HepG2 (cell line): Measurements from ENCODE around the gene HTATIP2. TPM values are rescaled to one million over a fixed set of nuclear protein-coding genes. Genes with fewer than 3 reads are reported as not detected.
"Not testable (repeated sequence)": the region's sequence is repeated elsewhere in the genome, so short reads cannot be mapped to it uniquely, and the experiment has no call there.

Experiments
- ATAC-seq: fragments of 200-7000 bp; cut with Tn5 transposase; 3 replicates; pipeline ENCODE4 v1.9.1; 2020; ENCODE audit warnings: mild to moderate bottlenecking, moderate library complexity
- BruUV-seq: library from RNA; stranded (reverse); fragments of 400-500 nt; replicated peaks from 2 replicates; lab custom pipeline; 2021; lab: Mats Ljungman, UMichigan
- CTCF ChIA-PET: fragments of 300-600 bp; formaldehyde crosslinking; extraction: SDS; loops from one replicate; lab custom pipeline; 2021; ENCODE audit warnings: low total read pairs, inconsistent platforms, low intra/inter-chr PET ratio; lab: Yijun Ruan, JAX
- POLR2A ChIA-PET: fragments of 350-600 bp; sonication (Branson Sonifier 250); formaldehyde crosslinking; loops from one replicate; lab custom pipeline; 2020; ENCODE audit warnings: antibody characterized with exemption, inconsistent platforms; lab: Yijun Ruan, JAX
- DNase-seq: peaks from one replicate; pipeline ENCODE4 v3.0.0-alpha.2; 2015; ENCODE audit warnings: low spot score
- FAIRE-seq: peaks from 3 replicates; lab custom pipeline; 2011; peaks lifted over from hg19 to GRCh38; lab: Jason Lieb, UNC
- H2AFZ ChIP-seq: one replicate; pipeline ENCODE4 v1.6.1; 2011; ENCODE audit warnings: low read length, inconsistent platforms
- H3K27ac ChIP-seq: fragments of 300-600 bp; 3 replicates; pipeline ENCODE4 v1.8.0; 2011; ENCODE audit warnings: mixed run types, mild to moderate bottlenecking, mixed read lengths, low read length, inconsistent platforms; ENCODE audit not compliant: insufficient read depth; ENCODE audit errors: extremely low read length
- H3K27me3 ChIP-seq, 2 experiments: fragments of 200-600 bp in 1 of 2; 2 replicates in 1 of 2; 3 replicates in 1 of 2; pipeline versions ENCODE4 v1.6.0 to v1.8.0; 2011; ENCODE audit warnings: low read length in 2 of 2, mild to moderate bottlenecking in 2 of 2, moderate library complexity in 2 of 2, inconsistent platforms in 1 of 2; ENCODE audit not compliant: insufficient read depth in 2 of 2, control insufficient read depth in 1 of 2
- H3K36me3 ChIP-seq, 2 experiments: fragments of 200-600 bp in 1 of 2; replicated peaks in 1 of 2; 2 replicates in 1 of 2; 3 replicates in 1 of 2; pipeline versions ENCODE4 v1.5.1 to v1.8.0; 2011; ENCODE audit warnings: low read length in 2 of 2, inconsistent platforms in 1 of 2; ENCODE audit not compliant: insufficient read depth in 2 of 2, control insufficient read depth in 1 of 2
- H3K4me1 ChIP-seq: 2 replicates; pipeline ENCODE4 v1.5.1; 2012; ENCODE audit warnings: low read length, inconsistent platforms; ENCODE audit not compliant: insufficient read depth
- H3K4me2 ChIP-seq: 2 replicates; pipeline ENCODE4 v1.6.0; 2011; ENCODE audit warnings: low read depth, low read length, inconsistent platforms
- H3K4me3 ChIP-seq, 3 experiments: fragments of 200-600 bp in 1 of 3; sonication (generic), shearing (Covaris generic) in 1 of 3; replicated peaks in 1 of 3; 2 replicates each; pipeline ENCODE4 v1.5.1; 2011 to 2016; ENCODE audit warnings: low read length in 3 of 3, inconsistent platforms in 2 of 3, low read depth in 2 of 3, mild to moderate bottlenecking in 2 of 3, control low read depth in 1 of 3, mixed read lengths in 1 of 3; ENCODE audit not compliant: insufficient read depth in 1 of 3
- H3K79me2 ChIP-seq: one replicate; pipeline ENCODE4 v1.6.1; 2011; ENCODE audit warnings: low read length, inconsistent platforms; ENCODE audit not compliant: insufficient read depth
- H3K9ac ChIP-seq: 2 replicates; pipeline ENCODE4 v1.6.0; 2011; ENCODE audit warnings: mild to moderate bottlenecking, low read depth, low read length, inconsistent platforms; ENCODE audit not compliant: insufficient read depth
- H3K9me3 ChIP-seq: 2 replicates; pipeline ENCODE4 v1.5.1; 2012; ENCODE audit warnings: mild to moderate bottlenecking, low read length
- H4K20me1 ChIP-seq: 2 replicates; pipeline ENCODE4 v1.6.0; 2011; ENCODE audit warnings: inconsistent platforms, mild to moderate bottlenecking, low read length, moderate library complexity; ENCODE audit not compliant: insufficient read depth
- CENPT ChIP-seq: sonication (generic); formaldehyde crosslinking; IDR thresholded peaks from 2 replicates; pipeline ENCODE4 v1.8.0; 2022; ENCODE audit warnings: low read depth, mild to moderate bottlenecking, moderate library complexity, missing genetic modification reagents
- CSRNP1 ChIP-seq: sonication (generic); formaldehyde crosslinking; IDR thresholded peaks from 2 replicates; pipeline ENCODE4 v1.8.1; 2023; ENCODE audit warnings: mild to moderate bottlenecking, missing genetic modification reagents
- DPF2 ChIP-seq: sonication (generic); formaldehyde crosslinking; IDR thresholded peaks from 2 replicates; pipeline ENCODE4 v1.4.0; 2020; ENCODE audit warnings: mild to moderate bottlenecking, low read depth, missing genetic modification reagents, borderline replicate concordance
- HNRNPH1 ChIP-seq: fragments of 200-400 bp; formaldehyde crosslinking; optimal IDR thresholded peaks from 2 replicates; pipeline ENCODE3; 2017; ENCODE audit warnings: mild to moderate bottlenecking, low read depth, low read length
- IRF1 ChIP-seq: sonication (generic); formaldehyde crosslinking; IDR thresholded peaks from 2 replicates; pipeline ENCODE4 v1.4.0; 2020; ENCODE audit warnings: low read depth, mild to moderate bottlenecking, missing genetic modification reagents
- IRF9 ChIP-seq: sonication (generic); formaldehyde crosslinking; IDR thresholded peaks from 2 replicates; pipeline ENCODE4 v1.8.0; 2022; ENCODE audit warnings: missing genetic modification reagents, mild to moderate bottlenecking, borderline replicate concordance
- KDM6A ChIP-seq: IDR thresholded peaks from 2 replicates; pipeline ENCODE4 v1.6.1; 2016; ENCODE audit warnings: low read depth
- MED13 ChIP-seq: sonication (generic); formaldehyde crosslinking; IDR thresholded peaks from 2 replicates; pipeline ENCODE4 v1.5.0; 2020; ENCODE audit warnings: missing genetic modification reagents
- ZNF180 ChIP-seq: sonication (generic); formaldehyde crosslinking; IDR thresholded peaks from 2 replicates; pipeline ENCODE4 v1.4.0; 2020; ENCODE audit warnings: low read depth, missing genetic modification reagents, borderline replicate concordance
- ZSCAN21 ChIP-seq: sonication (generic); formaldehyde crosslinking; IDR thresholded peaks from 2 replicates; pipeline ENCODE4 v1.8.0; 2022; ENCODE audit warnings: mild to moderate bottlenecking, missing genetic modification reagents, moderate library complexity, borderline replicate concordance
- WGBS: methylation state at CpG from one replicate; pipeline ENCODE4 v1.1.6; 2017; ENCODE audit warnings: low lambda C conversion rate; 5-methylcytosine and 5-hydroxymethylcytosine counted together
- in situ Hi-C: cut with HindIII; loops from 2 replicates; pipeline ENCODE4 v1.10.0; 2017; ENCODE audit warnings: low pct_unique_long_range_greater_than_20kb; ENCODE audit not compliant: extremely low pct_ligation_motif_present
- intact Hi-C: fragments of 100-400 bp; cut with micrococcal nuclease; formaldehyde crosslinking; loops from one replicate; pipeline ENCODE4 v1.10.0; 2022; ENCODE audit not compliant: unreplicated experiment
- polyA plus RNA-seq, 8 experiments: library from polyadenylated mRNA; depleted of rRNA in 3 of 8; stranded (reverse) in 7 of 8; unstranded in 1 of 8; fragments of >200 nt; fragmentation: Illumina TruSeq in 4 of 8; extraction: Trizol in 4 of 8; gene quantifications; 2 replicates each; pipeline versions ENCODE4 v1.2.1 to v1.2.3, GENCODE V29; 2011 to 2016; ENCODE audit warnings: low read depth in 4 of 8, missing spikeins in 1 of 8, mixed read lengths in 1 of 8; ENCODE audit not compliant: insufficient read depth in 1 of 8
- total RNA-seq, 5 experiments: library from RNA; depleted of rRNA; stranded (reverse); fragments of >200 nt; fragmentation: Illumina TruSeq; extraction: Trizol; gene quantifications; 2 replicates each; pipeline ENCODE4 v1.2.3, GENCODE V29; 2016; ENCODE audit warnings: low read depth in 1 of 5

HTATIP2 gene
- total and polyA plus RNA-seq, 2 of the 13 experiments (the other 11 are each of a cell fraction or from before 2014, with no cell fraction given) = not detected

- no peak for TF ChIP-seq CSRNP1
- no peak for TF ChIP-seq DPF2 (CRISPR knock-in tag)
- TF ChIP-seq MED13 (CRISPR knock-in tag) = no peak
- no peak for TF ChIP-seq HNRNPH1
- TF ChIP-seq CENPT = no peak
- TF ChIP-seq ZNF180 (CRISPR knock-in tag) = no peak
- no peak for TF ChIP-seq ZSCAN21 (CRISPR knock-in tag)
- TF ChIP-seq KDM6A (CRISPR knock-in tag) = no peak
- TF ChIP-seq IRF1 (CRISPR knock-in tag) = no peak
- TF ChIP-seq IRF9 (CRISPR knock-in tag) = no peak
- TF ChIP-seq, all 625 proteins: peak for 0
Observed at GRCh38 chr11:20376162-20376730, 12.7 kb downstream of the HTATIP2 start (continued).

- FAIRE-seq, H3K9me3 ChIP-seq, intact Hi-C loops, POLR2A ChIA-PET, DNase-seq, H4K20me1 ChIP-seq, ATAC-seq, H3K27me3 ChIP-seq, H3K9ac ChIP-seq, H3K36me3 ChIP-seq, H2AFZ ChIP-seq, BruUV-seq, H3K4me2 ChIP-seq, H3K4me3 ChIP-seq, H3K27ac ChIP-seq: not testable (repeated sequence)
- 85% methylated on average over 15 of the region's 15 CpGs for WGBS
- CTCF ChIA-PET = interaction anchor here (1.9 kb wide), 1 partner anchor 224 kb away, joined by 18 read pairs; no protein-coding TSS in a partner anchor
- Histone ChIP-seq H3K79me2 (peaks cover 11% of the 10 kb centered on the region), H3K4me1 (peaks cover 18% of the 10 kb centered on the region)
- in situ Hi-C loops = loop anchor here (5.0 kb wide), 1 partner anchor 221 kb away; no protein-coding TSS in a partner anchor
Observed at GRCh38 chr11:20385996-20386395, 22.5 kb downstream of the HTATIP2 start.
